Lower leg skin (tissue), 3 donors: Measurements from ENCODE around the gene ZC3H14.

ENCODE experiments used
- POLR2A ChIP-seq, 2 donors: fragments of 450-650 bp; IDR thresholded peaks; one replicate each; pipeline ENCODE4 v1.6.1; 2016 to 2017; ENCODE audit warnings: antibody characterized with exemption in 2 of 2, mild to moderate bottlenecking in 1 of 2, moderate library complexity in 1 of 2
- TF ChIP-seq, protein P1 (sequence below), 3 donors: fragments of 450-650 bp; IDR thresholded peaks; one replicate each; pipeline ENCODE4 v1.5.1; 2016; ENCODE audit warnings: antibody characterized with exemption in 3 of 3, mild to moderate bottlenecking in 3 of 3, moderate library complexity in 2 of 3

DNA sequence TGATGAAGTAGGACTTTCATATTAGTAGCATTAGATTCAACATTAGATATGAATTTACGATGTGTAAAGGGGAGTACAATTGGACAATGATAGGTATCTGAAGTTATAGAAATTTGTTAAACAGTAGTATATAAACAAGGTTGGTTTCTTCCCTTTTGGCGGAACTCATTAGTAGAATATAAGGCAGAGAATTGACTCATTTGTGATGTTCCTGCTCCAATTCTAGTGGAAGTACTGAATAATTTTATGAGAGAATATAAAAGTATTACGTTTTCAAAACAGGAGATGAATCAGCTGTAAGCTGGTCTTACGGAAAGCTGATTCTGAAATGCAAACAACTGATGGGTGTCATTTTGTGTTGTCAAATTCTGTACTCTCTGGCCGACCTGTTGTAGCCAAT is 13.4 kb downstream of the ZC3H14 start:
- no peak for TF ChIP-seq POLR2A (IDR thresholded peaks at IDR 0.05)
- TF ChIP-seq, protein P1, sequence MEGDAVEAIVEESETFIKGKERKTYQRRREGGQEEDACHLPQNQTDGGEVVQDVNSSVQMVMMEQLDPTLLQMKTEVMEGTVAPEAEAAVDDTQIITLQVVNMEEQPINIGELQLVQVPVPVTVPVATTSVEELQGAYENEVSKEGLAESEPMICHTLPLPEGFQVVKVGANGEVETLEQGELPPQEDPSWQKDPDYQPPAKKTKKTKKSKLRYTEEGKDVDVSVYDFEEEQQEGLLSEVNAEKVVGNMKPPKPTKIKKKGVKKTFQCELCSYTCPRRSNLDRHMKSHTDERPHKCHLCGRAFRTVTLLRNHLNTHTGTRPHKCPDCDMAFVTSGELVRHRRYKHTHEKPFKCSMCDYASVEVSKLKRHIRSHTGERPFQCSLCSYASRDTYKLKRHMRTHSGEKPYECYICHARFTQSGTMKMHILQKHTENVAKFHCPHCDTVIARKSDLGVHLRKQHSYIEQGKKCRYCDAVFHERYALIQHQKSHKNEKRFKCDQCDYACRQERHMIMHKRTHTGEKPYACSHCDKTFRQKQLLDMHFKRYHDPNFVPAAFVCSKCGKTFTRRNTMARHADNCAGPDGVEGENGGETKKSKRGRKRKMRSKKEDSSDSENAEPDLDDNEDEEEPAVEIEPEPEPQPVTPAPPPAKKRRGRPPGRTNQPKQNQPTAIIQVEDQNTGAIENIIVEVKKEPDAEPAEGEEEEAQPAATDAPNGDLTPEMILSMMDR (IDR thresholded peaks at IDR 0.05): no peak
